MCF 10A (cell line): Measurements from ENCODE around the gene SSBP3. TPM values are rescaled to one million over a fixed set of nuclear protein-coding genes. Genes with fewer than 3 reads are reported as not detected.

ENCODE experiments used
- BruUV-seq: library from RNA; stranded (reverse); fragments of 400-500 nt; replicated peaks from 2 replicates; lab custom pipeline; 2021; lab: Mats Ljungman, UMichigan
- CTCF ChIA-PET: fragments of 300-600 bp; sonication (Branson Sonifier 250); formaldehyde crosslinking; extraction: SDS; loops from one replicate; lab custom pipeline; 2021; ENCODE audit warnings: antibody characterized with exemption, inconsistent platforms; lab: Yijun Ruan, JAX
- POLR2A ChIA-PET: fragments of 300-600, 350-650 bp; sonication (Branson Sonifier 250); formaldehyde crosslinking; extraction: SDS; loops from one replicate; lab custom pipeline; 2020; ENCODE audit warnings: antibody characterized with exemption, inconsistent platforms; lab: Yijun Ruan, JAX
- DNase-seq: peaks from one replicate; pipeline ENCODE4 v3.0.0-alpha.2; 2018; ENCODE audit not compliant: unreplicated experiment
- H3K27ac Mint-ChIP-seq: one replicate; pipeline ENCODE4 v1.8.0; 2022; ENCODE audit warnings: mild to moderate bottlenecking, low read depth, mixed read lengths; ENCODE audit not compliant: unreplicated experiment
- H3K27me3 Mint-ChIP-seq: one replicate; pipeline ENCODE4 v1.8.0; 2022; ENCODE audit warnings: mixed read lengths; ENCODE audit not compliant: insufficient read depth, unreplicated experiment
- H3K36me3 Mint-ChIP-seq: one replicate; pipeline ENCODE4 v1.8.0; 2022; ENCODE audit warnings: mild to moderate bottlenecking, moderate library complexity, mixed read lengths; ENCODE audit not compliant: insufficient read depth, unreplicated experiment
- H3K4me1 Mint-ChIP-seq: one replicate; pipeline ENCODE4 v1.8.0; 2022; ENCODE audit warnings: mixed read lengths; ENCODE audit not compliant: insufficient read depth, unreplicated experiment
- H3K4me3 Mint-ChIP-seq: one replicate; pipeline ENCODE4 v1.8.0; 2022; ENCODE audit warnings: mild to moderate bottlenecking, moderate library complexity, mixed read lengths; ENCODE audit not compliant: unreplicated experiment
- H3K9me3 Mint-ChIP-seq: one replicate; pipeline ENCODE4 v1.8.0; 2022; ENCODE audit warnings: mixed read lengths; ENCODE audit not compliant: unreplicated experiment
- CTCF ChIP-seq: fragments of 200-600 bp; IDR thresholded peaks from one replicate; pipeline ENCODE4 v1.8.0; 2022; ENCODE audit warnings: antibody characterized with exemption, mild to moderate bottlenecking; ENCODE audit not compliant: unreplicated experiment
- intact Hi-C: fragments of 100-400 bp; cut with micrococcal nuclease; formaldehyde crosslinking; loops from 2 replicates; pipeline ENCODE4 v1.14.1; 2022
- total RNA-seq: library from RNA; stranded (reverse); gene quantifications from 2 replicates; pipeline ENCODE4 v1.2.3, GENCODE V29; 2022

SSBP3 gene
- total RNA-seq, 1 experiment from 2014 or later, result 8.6 TPM

- Mint-ChIP-seq H3K27ac (no peak overlapping the region), H3K4me3 (no peak overlapping the region), H3K27me3 (no peaks in the 10 kb centered on the region), H3K4me1 (peaks cover 6% of the 10 kb centered on the region), H3K9me3 (no peaks in the 10 kb centered on the region), H3K36me3 (no peaks in the 10 kb centered on the region)
- no peak for DNase-seq
- intact Hi-C loops, result no loop called here
- CTCF ChIA-PET, result interaction anchor here (0.5 to 0.9 kb wide), 2 partner anchors 14 to 85 kb away, joined by 3 to 4 read pairs; no protein-coding TSS in a partner anchor
- POLR2A ChIA-PET, result interaction anchor here (0.6 kb wide), 1 partner anchor 237 kb away, joined by 3 read pairs; no protein-coding TSS in a partner anchor
- BruUV-seq, result no TSS peak
- no peak for TF ChIP-seq CTCF
These were observed 108.5 kb downstream of the SSBP3 start for GRCh38 chr1:54297596-54298283.

- Mint-ChIP-seq H3K4me1 (peaks cover 6% of the 10 kb centered on the region), H3K27ac (no peak overlapping the region), H3K4me3 (no peak overlapping the region), H3K36me3 (no peaks in the 10 kb centered on the region), H3K27me3 (no peaks in the 10 kb centered on the region), H3K9me3 (no peaks in the 10 kb centered on the region)
- ChIA-PET POLR2A (no interaction called here), CTCF (no interaction called here)
- intact Hi-C loops, result no loop called here
- TF ChIP-seq CTCF, result no peak
- DNase-seq, result no peak
- no TSS peak for BruUV-seq
These were observed 109.5 kb downstream of the SSBP3 start for GRCh38 chr1:54296666-54297065.

- Mint-ChIP-seq H3K27ac (no peak overlapping the region), H3K4me3 (no peak overlapping the region), H3K4me1 (peaks cover 4% of the 10 kb centered on the region)
These were observed 111.3 kb downstream of the SSBP3 start for GRCh38 chr1:54294887-54295286.

More at GRCh38 chr1:54294887-54295286, 111.3 kb downstream of the SSBP3 start:
- CTCF ChIA-PET, result interaction anchor here (1.1 kb wide), 1 partner anchor 38 kb away, joined by 3 read pairs; no protein-coding TSS in a partner anchor
- intact Hi-C loops, result no loop called here
- H3K9me3 Mint-ChIP-seq, result no peaks in the 10 kb centered on the region
- no peak for DNase-seq
- H3K36me3 Mint-ChIP-seq, result no peaks in the 10 kb centered on the region
- no TSS peak for BruUV-seq
- no peak for TF ChIP-seq CTCF
- no peaks in the 10 kb centered on the region for H3K27me3 Mint-ChIP-seq
- POLR2A ChIA-PET, result no interaction called here
